WERI-Rb-1 (cell line): ENCODE results near the gene FSD1L.

Experiments
- DNase-seq: peaks from one replicate; pipeline ENCODE4 v3.0.0-alpha.2; 2020
- H3K27ac ChIP-seq: fragments of 250-450 bp; sonication (Bioruptor Pico); 2 replicates; pipeline ENCODE4 v1.5.1; 2020; ENCODE audit warnings: mild to moderate bottlenecking, moderate library complexity
- H3K27me3 ChIP-seq: fragments of 250-450 bp; sonication (Bioruptor Pico); 2 replicates; pipeline ENCODE4 v1.5.1; 2021; ENCODE audit warnings: mild to moderate bottlenecking, low read depth, moderate library complexity; ENCODE audit not compliant: insufficient read depth, severe bottlenecking
- H3K36me3 ChIP-seq: fragments of 250-450 bp; sonication (Bioruptor Pico); 2 replicates; pipeline ENCODE4 v1.5.1; 2020; ENCODE audit warnings: mild to moderate bottlenecking, moderate library complexity
- H3K4me3 ChIP-seq: 2 replicates; pipeline ENCODE4 v1.5.1; 2011; ENCODE audit warnings: low read depth, mild to moderate bottlenecking, control low read depth, low read length
- H3K9me3 ChIP-seq: fragments of 250-450 bp; sonication (Bioruptor Pico); 2 replicates; pipeline ENCODE4 v1.5.1; 2021; ENCODE audit warnings: mild to moderate bottlenecking, moderate library complexity; ENCODE audit not compliant: severe bottlenecking
- CTCF ChIP-seq: IDR thresholded peaks from 2 replicates; pipeline ENCODE4 v1.5.1; 2011; ENCODE audit warnings: low read depth, mild to moderate bottlenecking, control low read depth, inconsistent platforms, low read length

FSD1L gene

GRCh38 chr9:105593145-105593544 lies 145.3 kb downstream of the FSD1L start:
- no peak overlapping the region for H3K27ac ChIP-seq
- peaks cover 6% of the 10 kb centered on the region for H3K36me3 ChIP-seq
- peaks cover 6% of the 10 kb centered on the region for H3K9me3 ChIP-seq
- no peaks in the 10 kb centered on the region for H3K27me3 ChIP-seq
- TF ChIP-seq CTCF, result no peak
- no peak overlapping the region for H3K4me3 ChIP-seq
- no peak for DNase-seq
